DMS53 treated with DMSO at 0.1 percent for 48 hours (cell line): Measurements from ENCODE around the gene SDR42E2.
A peak's percentile ranks its signal among the peaks of the same experiment; 100 is the strongest.
"Not testable (repeated sequence)": the region's sequence is repeated elsewhere in the genome, so short reads cannot be mapped to it uniquely, and the experiment has no call there.

Source experiments
- DNase-seq: peaks from one replicate; lab custom pipeline; 2025; ENCODE audit not compliant: unreplicated experiment; lab: John Stamatoyannopoulos, UW

SDR42E2 gene

GRCh38 chr16:22190776-22191531 lies 28.6 kb downstream of the SDR42E2 start:
- DNase-seq = peak; percentile 96

- DNase-seq = no peak
Measured at GRCh38 chr16:22191532-22192260, 29.4 kb downstream of the SDR42E2 start.

- DNase-seq = peak; percentile 15
Measured at GRCh38 chr16:22192261-22193062, 30.2 kb downstream of the SDR42E2 start.

GRCh38 chr16:22193063-22193411 lies 30.7 kb downstream of the SDR42E2 start:
- DNase-seq = no peak

GRCh38 chr16:22194707-22195444 lies 32.6 kb downstream of the SDR42E2 start:
- no peak for DNase-seq

GRCh38 chr16:22195445-22195694 lies 33.1 kb downstream of the SDR42E2 start:
- DNase-seq = no peak

- peak; percentile 52 for DNase-seq
Measured at GRCh38 chr16:22195695-22196558, 33.6 kb downstream of the SDR42E2 start.

GRCh38 chr16:22196559-22197168 lies 34.4 kb downstream of the SDR42E2 start:
- DNase-seq = not testable (repeated sequence)

- DNase-seq = no peak
Measured at GRCh38 chr16:22198547-22199293, 36.4 kb downstream of the SDR42E2 start.

- no peak for DNase-seq
Measured at GRCh38 chr16:22202261-22202637, 39.9 kb downstream of the SDR42E2 start.

- DNase-seq = no peak
Measured at GRCh38 chr16:22203091-22203490, 40.8 kb downstream of the SDR42E2 start.

GRCh38 chr16:22204091-22204655 lies 41.9 kb downstream of the SDR42E2 start:
- DNase-seq = no peak

GRCh38 chr16:22205577-22206012 lies 43.3 kb downstream of the SDR42E2 start:
- no peak for DNase-seq

GRCh38 chr16:22206013-22206841 lies 43.9 kb downstream of the SDR42E2 start, which contains the start of gene EEF2K:
TSS of gene EEF2K (plus strand) at chr16:22206278. CDS start at chr16:22225730, 19,452 bp downstream.
- peak; percentile 87 for DNase-seq

- DNase-seq = no peak
Measured at GRCh38 chr16:22206842-22207714, 44.8 kb downstream of the SDR42E2 start.

GRCh38 chr16:22207715-22208360 lies 45.5 kb downstream of the SDR42E2 start:
- DNase-seq = no peak
